Measurements from ENCODE around the gene MRPL28. TPM values are rescaled to one million over a fixed set of nuclear protein-coding genes. Genes with fewer than 3 reads are reported as not detected.
"Not testable (repeated sequence)": the region's sequence is repeated elsewhere in the genome, so short reads cannot be mapped to it uniquely, and the experiment has no call there.

MRPL28 gene
- total RNA-seq, 2 experiments from 2014 or later: 76.8 to 77.3 TPM

DNA sequence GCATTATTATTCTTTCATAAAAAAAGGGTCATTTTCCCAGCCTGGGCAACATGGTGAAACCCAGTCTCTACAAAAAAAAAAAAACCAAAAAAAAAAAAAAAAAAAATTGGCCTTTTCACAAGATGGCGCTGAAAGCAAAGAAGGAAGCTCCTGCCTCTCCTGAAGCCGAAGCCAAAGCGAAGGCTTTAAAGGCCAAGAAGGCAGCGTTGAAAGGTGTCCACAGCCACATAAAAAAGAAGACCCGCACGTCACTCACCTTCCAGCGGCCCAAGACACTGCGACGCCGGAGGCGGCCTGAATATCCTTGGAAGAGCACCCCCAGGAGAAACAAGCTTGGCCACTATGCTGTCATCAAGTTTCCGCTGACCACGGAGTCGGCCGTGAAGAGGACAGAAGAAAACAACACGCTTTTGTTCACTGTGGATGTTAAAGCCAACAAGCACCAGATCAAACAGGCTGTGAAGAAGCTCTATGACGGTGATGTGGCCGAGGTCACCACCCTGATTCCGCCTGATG is 16.4 kb upstream of the MRPL28 start:
- H3K36me3 Mint-ChIP-seq: no peaks in the 10 kb centered on the region
- DNase-seq: no peak
- ChIA-PET CTCF (no interaction called here), POLR2A (interaction anchor here (0.7 kb wide), 1 partner anchor 18 kb away, joined by 3 read pairs; no protein-coding TSS in a partner anchor)
- intact Hi-C loops (cut with micrococcal nuclease): no loop called here
- H3K4me1 Mint-ChIP-seq (ENCODE audit: low read depth): peaks cover 12% of the 10 kb centered on the region
- H3K4me3 Mint-ChIP-seq: no peak overlapping the region
- H3K27ac Mint-ChIP-seq: no peak overlapping the region
- no peaks in the 10 kb centered on the region for H3K9me3 Mint-ChIP-seq
- H3K27me3 Mint-ChIP-seq: no peaks in the 10 kb centered on the region

- POLR2A ChIA-PET: interaction anchor here (0.7 to 1.2 kb wide), 3 partner anchors 9 to 253 kb away, joined by 3 read pairs; partner anchors contain the start of gene METTL26
Observed at GRCh38 chr16:383326-384051, 13.2 kb upstream of the MRPL28 start.

GRCh38 chr16:381789-382717 is 11.7 kb upstream of the MRPL28 start, which contains the start of gene PGAP6:
Gene PGAP6, minus strand, starts transcription at chr16:381978. Its CDS starts 157 bp downstream, at chr16:381821.
- H3K9me3 Mint-ChIP-seq: no peaks in the 10 kb centered on the region
- ChIA-PET POLR2A (interaction anchor here (1.1 to 1.2 kb wide), 2 partner anchors 143 to 254 kb away, joined by 3 read pairs; partner anchors contain the start of gene METTL26), CTCF (interaction anchor here (0.9 to 3.5 kb wide), 5 partner anchors 10 to 285 kb away, joined by 3 to 10 read pairs (median 3); partner anchors contain the start of gene DECR2)
- H3K4me3 Mint-ChIP-seq: peak within 1 kb of the TSS; percentile 78
- no peaks in the 10 kb centered on the region for H3K27me3 Mint-ChIP-seq
- H3K36me3 Mint-ChIP-seq: no peaks in the 10 kb centered on the region
- H3K4me1 Mint-ChIP-seq (ENCODE audit: low read depth): peaks cover 22% of the 10 kb centered on the region
- intact Hi-C loops (cut with micrococcal nuclease): no loop called here
- H3K27ac Mint-ChIP-seq: no peak within 1 kb of the TSS
- peak; percentile 73 for DNase-seq

More at GRCh38 chr16:383326-384051, 13.2 kb upstream of the MRPL28 start:
- intact Hi-C loops (cut with micrococcal nuclease): no loop called here
- Mint-ChIP-seq H3K36me3 (no peaks in the 10 kb centered on the region), H3K4me1 (ENCODE audit: low read depth) (peaks cover 22% of the 10 kb centered on the region), H3K4me3 (peak overlapping the region; percentile 78), H3K27ac (peak overlapping the region; percentile 3), H3K9me3 (no peaks in the 10 kb centered on the region), H3K27me3 (no peaks in the 10 kb centered on the region)
- CTCF ChIA-PET: interaction anchor here (1.0 to 3.5 kb wide), 3 partner anchors 8 to 42 kb away, joined by 3 to 10 read pairs (median 3); partner anchors contain the start of genes DECR2 and RAB11FIP3
- DNase-seq: peak; percentile 79

GRCh38 chr16:381012-381788 is 10.9 kb upstream of the MRPL28 start:
- intact Hi-C loops (cut with micrococcal nuclease): no loop called here
- Mint-ChIP-seq H3K4me3 (peak overlapping the region; percentile 68), H3K27ac (no peak overlapping the region), H3K36me3 (no peaks in the 10 kb centered on the region), H3K27me3 (no peaks in the 10 kb centered on the region), H3K9me3 (no peaks in the 10 kb centered on the region), H3K4me1 (ENCODE audit: low read depth) (peaks cover 22% of the 10 kb centered on the region)
- ChIA-PET POLR2A (interaction anchor here (1.3 kb wide), 1 partner anchor 10 kb away, joined by 5 read pairs; the partner anchor contains the start of gene MRPL28), CTCF (interaction anchor here (0.6 to 3.5 kb wide), 2 partner anchors 11 to 274 kb away, joined by 3 to 10 read pairs; no protein-coding TSS in a partner anchor)
- no peak for DNase-seq

DNA sequence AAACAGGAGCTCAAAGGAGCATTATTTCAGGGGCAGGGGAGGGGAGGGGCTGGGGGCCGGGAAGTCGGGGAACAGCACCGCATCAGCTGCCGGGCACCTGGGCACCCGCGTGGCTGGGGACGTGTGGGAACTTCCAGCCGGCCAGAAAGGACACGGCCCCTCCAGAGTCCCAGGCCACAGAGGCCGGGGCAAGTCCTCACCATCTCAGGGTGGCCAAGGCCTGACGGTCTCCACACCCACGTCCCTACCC is 10.3 kb upstream of the MRPL28 start:
- Mint-ChIP-seq H3K36me3 (no peaks in the 10 kb centered on the region), H3K9me3 (no peaks in the 10 kb centered on the region), H3K27ac (no peak overlapping the region), H3K27me3 (no peaks in the 10 kb centered on the region), H3K4me3 (peak overlapping the region; percentile 68), H3K4me1 (ENCODE audit: low read depth) (peaks cover 22% of the 10 kb centered on the region)
- POLR2A ChIA-PET: interaction anchor here (1.3 kb wide), 1 partner anchor 10 kb away, joined by 5 read pairs; the partner anchor contains the start of gene MRPL28
- intact Hi-C loops (cut with micrococcal nuclease): no loop called here
- DNase-seq: no peak
- CTCF ChIA-PET: interaction anchor here (0.6 to 3.5 kb wide), 3 partner anchors 11 to 273 kb away, joined by 3 to 10 read pairs (median 3); no protein-coding TSS in a partner anchor

- intact Hi-C loops (cut with micrococcal nuclease): no loop called here
- no peak for DNase-seq
- peak overlapping the region; percentile 67 for H3K4me3 Mint-ChIP-seq
- H3K9me3 Mint-ChIP-seq: no peaks in the 10 kb centered on the region
- ChIA-PET POLR2A (interaction anchor here (1.3 kb wide), 1 partner anchor 9 kb away, joined by 5 read pairs; the partner anchor contains the start of gene MRPL28), CTCF (interaction anchor here (0.6 to 3.5 kb wide), 3 partner anchors 12 to 273 kb away, joined by 3 to 10 read pairs (median 3); no protein-coding TSS in a partner anchor)
- peak overlapping the region; percentile 38 for H3K27ac Mint-ChIP-seq
- H3K4me1 Mint-ChIP-seq (ENCODE audit: low read depth): peaks cover 22% of the 10 kb centered on the region
- H3K36me3 Mint-ChIP-seq: no peaks in the 10 kb centered on the region
- H3K27me3 Mint-ChIP-seq: no peaks in the 10 kb centered on the region
Observed at GRCh38 chr16:379961-380761, 9.8 kb upstream of the MRPL28 start.

DNA sequence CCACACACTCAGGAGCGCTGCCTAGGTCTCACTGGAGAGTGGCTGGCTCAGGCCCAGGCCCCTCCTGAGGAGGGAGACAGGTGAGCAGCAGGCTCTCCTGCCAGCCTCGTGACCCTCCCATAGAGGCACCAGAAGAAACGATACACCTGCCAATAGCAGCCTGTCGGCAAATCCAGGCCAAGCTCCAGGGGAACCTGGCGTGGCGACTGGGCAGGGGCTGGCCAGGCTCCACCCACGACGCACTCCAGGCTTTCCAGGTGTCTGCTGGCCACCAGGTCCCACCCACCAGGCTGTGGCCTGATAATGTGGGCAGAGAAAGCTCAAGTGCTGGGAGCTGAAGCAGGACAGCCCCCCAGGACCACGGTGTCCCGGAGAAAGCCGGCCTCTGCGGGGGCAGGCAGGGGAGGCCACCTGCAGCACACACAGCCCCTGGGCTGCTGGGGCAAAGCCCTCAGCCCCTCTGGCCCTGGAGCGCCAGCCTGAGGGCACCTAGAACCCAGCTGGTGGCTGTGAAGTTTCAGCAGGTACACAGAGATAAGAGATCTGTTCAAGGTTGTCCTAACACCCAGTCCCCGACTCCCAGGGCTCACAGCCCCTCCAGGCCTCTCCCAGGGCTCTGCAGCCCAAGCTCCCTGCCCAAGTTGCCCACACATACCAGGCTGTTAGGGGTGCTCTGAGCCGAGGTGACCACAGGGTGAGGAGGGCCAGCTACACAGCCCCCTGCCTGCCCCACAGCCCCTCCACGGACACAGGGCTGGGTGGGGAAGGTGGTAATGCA is 9.0 kb upstream of the MRPL28 start:
- H3K27me3 Mint-ChIP-seq: no peaks in the 10 kb centered on the region
- CTCF ChIA-PET: no interaction called here
- POLR2A ChIA-PET: no interaction called here
- no peaks in the 10 kb centered on the region for H3K36me3 Mint-ChIP-seq
- H3K4me1 Mint-ChIP-seq (ENCODE audit: low read depth): peaks cover 22% of the 10 kb centered on the region
- DNase-seq: no peak
- H3K27ac Mint-ChIP-seq: no peak overlapping the region
- intact Hi-C loops (cut with micrococcal nuclease): no loop called here
- H3K9me3 Mint-ChIP-seq: no peaks in the 10 kb centered on the region
- peak overlapping the region; percentile 67 for H3K4me3 Mint-ChIP-seq

- ChIA-PET POLR2A (no interaction called here), CTCF (no interaction called here)
- Mint-ChIP-seq H3K27ac (no peak overlapping the region), H3K4me1 (ENCODE audit: low read depth) (peaks cover 22% of the 10 kb centered on the region), H3K36me3 (no peaks in the 10 kb centered on the region), H3K4me3 (no peak overlapping the region), H3K27me3 (no peaks in the 10 kb centered on the region), H3K9me3 (no peaks in the 10 kb centered on the region)
- no peak for DNase-seq
- intact Hi-C loops (cut with micrococcal nuclease): no loop called here
Observed at GRCh38 chr16:378821-379182, 8.5 kb upstream of the MRPL28 start.

- H3K4me3 Mint-ChIP-seq; DNase-seq; intact Hi-C loops (cut with micrococcal nuclease); H3K27ac Mint-ChIP-seq; POLR2A ChIA-PET; H3K9me3 Mint-ChIP-seq; CTCF ChIA-PET; H3K36me3 Mint-ChIP-seq; H3K27me3 Mint-ChIP-seq: not testable (repeated sequence)
- peaks cover 18% of the 10 kb centered on the region for H3K4me1 Mint-ChIP-seq (ENCODE audit: low read depth)
Observed at GRCh38 chr16:378113-378820, 7.9 kb upstream of the MRPL28 start.

DNA sequence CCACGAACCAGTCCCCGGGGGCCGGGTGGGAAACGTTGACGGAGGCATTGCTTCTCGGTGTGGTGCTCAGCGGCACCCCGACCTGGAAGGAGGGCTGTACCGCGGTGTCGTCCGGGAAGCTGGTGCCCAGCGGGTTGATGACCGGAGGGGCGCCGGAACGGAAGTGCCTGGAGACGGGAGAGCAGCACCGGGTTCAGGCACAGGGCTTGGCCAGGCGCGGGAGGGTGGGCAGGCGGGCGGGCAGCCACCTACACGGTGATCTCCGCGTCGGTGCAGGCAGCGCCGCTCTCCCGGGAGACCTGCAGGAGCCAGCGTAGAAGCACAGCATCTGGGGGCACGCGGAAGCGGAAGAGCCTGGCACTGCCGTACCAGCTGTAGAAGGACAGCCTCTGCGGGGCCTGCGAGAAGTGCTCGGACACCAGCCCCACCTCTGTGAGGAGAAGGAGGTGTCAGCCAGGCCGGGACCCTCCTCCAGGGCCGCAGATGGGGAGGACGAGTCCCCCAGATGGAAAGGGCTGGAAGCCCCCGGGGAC is 7.1 kb upstream of the MRPL28 start:
- ChIA-PET CTCF (no interaction called here), POLR2A (no interaction called here)
- H3K27me3 Mint-ChIP-seq: no peaks in the 10 kb centered on the region
- peaks cover 12% of the 10 kb centered on the region for H3K4me1 Mint-ChIP-seq (ENCODE audit: low read depth)
- H3K27ac Mint-ChIP-seq: no peak overlapping the region
- intact Hi-C loops (cut with micrococcal nuclease): no loop called here
- no peaks in the 10 kb centered on the region for H3K9me3 Mint-ChIP-seq
- no peak overlapping the region for H3K4me3 Mint-ChIP-seq
- DNase-seq: no peak
- no peaks in the 10 kb centered on the region for H3K36me3 Mint-ChIP-seq
